Measurements from ENCODE around the gene FGF2. TPM values are rescaled to one million over a fixed set of nuclear protein-coding genes. Genes with fewer than 3 reads are reported as not detected.

Gene FGF2
- total RNA-seq, 2 experiments from 2014 or later, result not detected

DNA sequence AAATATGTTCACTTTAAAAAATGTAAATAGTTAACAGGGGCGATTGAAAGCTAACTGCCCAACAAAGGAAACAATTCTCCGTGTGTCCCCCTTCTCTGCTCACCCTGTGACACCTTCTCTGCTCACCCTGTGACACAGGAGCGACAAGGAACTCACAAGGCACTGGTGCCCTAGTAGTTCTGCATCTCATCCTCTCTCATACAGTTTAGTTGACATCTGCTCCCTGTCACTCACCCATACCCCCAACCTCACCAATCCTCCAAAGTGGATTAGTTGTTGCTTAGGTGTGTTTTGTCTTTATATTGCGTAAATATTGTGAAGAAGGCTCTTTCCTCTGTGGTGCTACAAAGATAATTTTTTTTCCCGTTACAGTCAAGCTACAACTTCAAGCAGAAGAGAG lies 49.3 kb downstream of the FGF2 start:
- DNase-seq (no peak), ATAC-seq (ENCODE audit: poor library complexity) (no peak)
- Histone ChIP-seq H3K4me3 (ENCODE audit: low read length) (no peak overlapping the region), H3K36me3 (ENCODE audit: insufficient read depth, low read length) (no peaks in the 10 kb centered on the region), H3K27me3 (ENCODE audit: control insufficient read depth in 1 of 2, insufficient read depth in 2 of 2, low read length in 2 of 2) (peaks cover 0 to 8% of the 10 kb centered on the region in 2 experiments), H3K27ac (ENCODE audit: low read depth in 1 of 2, low read length in 2 of 2) (no peak overlapping the region), H3K4me1 (ENCODE audit: insufficient read depth, low read length) (no peaks in the 10 kb centered on the region), H3K9me3 (ENCODE audit: control insufficient read depth in 1 of 2, insufficient read depth in 1 of 2, low read length in 2 of 2) (peaks cover 0 to 10% of the 10 kb centered on the region in 2 experiments)
- H3K4me1 Mint-ChIP-seq (ENCODE audit: low read depth), result no peaks in the 10 kb centered on the region
- ChIA-PET POLR2A (no interaction called here), CTCF (no interaction called here)
- H3K36me3 Mint-ChIP-seq (ENCODE audit: low read depth), result no peaks in the 10 kb centered on the region
- H3K4me3 Mint-ChIP-seq, result no peak overlapping the region
- TF ChIP-seq, protein P1, sequence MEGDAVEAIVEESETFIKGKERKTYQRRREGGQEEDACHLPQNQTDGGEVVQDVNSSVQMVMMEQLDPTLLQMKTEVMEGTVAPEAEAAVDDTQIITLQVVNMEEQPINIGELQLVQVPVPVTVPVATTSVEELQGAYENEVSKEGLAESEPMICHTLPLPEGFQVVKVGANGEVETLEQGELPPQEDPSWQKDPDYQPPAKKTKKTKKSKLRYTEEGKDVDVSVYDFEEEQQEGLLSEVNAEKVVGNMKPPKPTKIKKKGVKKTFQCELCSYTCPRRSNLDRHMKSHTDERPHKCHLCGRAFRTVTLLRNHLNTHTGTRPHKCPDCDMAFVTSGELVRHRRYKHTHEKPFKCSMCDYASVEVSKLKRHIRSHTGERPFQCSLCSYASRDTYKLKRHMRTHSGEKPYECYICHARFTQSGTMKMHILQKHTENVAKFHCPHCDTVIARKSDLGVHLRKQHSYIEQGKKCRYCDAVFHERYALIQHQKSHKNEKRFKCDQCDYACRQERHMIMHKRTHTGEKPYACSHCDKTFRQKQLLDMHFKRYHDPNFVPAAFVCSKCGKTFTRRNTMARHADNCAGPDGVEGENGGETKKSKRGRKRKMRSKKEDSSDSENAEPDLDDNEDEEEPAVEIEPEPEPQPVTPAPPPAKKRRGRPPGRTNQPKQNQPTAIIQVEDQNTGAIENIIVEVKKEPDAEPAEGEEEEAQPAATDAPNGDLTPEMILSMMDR (IDR thresholded peaks at IDR 0.05), result no peak
- H3K27ac Mint-ChIP-seq, result no peak overlapping the region
- H3K9me3 Mint-ChIP-seq, result peaks cover 2% of the 10 kb centered on the region
- intact Hi-C loops (cut with DNase I, micrococcal nuclease), result no loop called here
- peaks cover 42% of the 10 kb centered on the region for H3K27me3 Mint-ChIP-seq

DNA sequence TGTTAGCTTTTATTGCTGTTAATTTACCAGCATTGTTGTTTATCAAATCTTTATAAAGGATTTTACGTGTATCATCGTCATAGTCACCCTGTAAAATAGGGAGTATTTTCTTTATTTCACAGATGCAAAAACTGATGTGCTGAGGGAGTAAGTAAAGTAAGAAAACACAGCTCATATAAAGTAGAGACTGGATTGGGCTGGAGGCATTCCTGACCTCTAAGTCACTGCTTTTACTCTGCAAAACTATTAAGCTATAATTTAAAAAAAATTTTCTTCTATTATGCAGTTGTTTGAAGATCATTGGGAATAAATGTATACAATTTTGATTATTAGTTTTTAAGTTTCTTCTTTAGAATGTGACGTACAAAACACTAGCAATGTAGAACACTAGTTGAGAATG lies 49.8 kb downstream of the FGF2 start:
- H3K36me3 ChIP-seq (ENCODE audit: insufficient read depth, low read length), result no peaks in the 10 kb centered on the region
- H3K4me3 ChIP-seq (ENCODE audit: low read length), result no peak overlapping the region
- Mint-ChIP-seq H3K4me1 (ENCODE audit: low read depth) (no peaks in the 10 kb centered on the region), H3K27me3 (peaks cover 37% of the 10 kb centered on the region), H3K9me3 (peaks cover 5% of the 10 kb centered on the region), H3K27ac (no peak overlapping the region), H3K4me3 (no peak overlapping the region), H3K36me3 (ENCODE audit: low read depth) (no peaks in the 10 kb centered on the region)
- intact Hi-C loops (cut with DNase I, micrococcal nuclease), result no loop called here
- DNase-seq, result no peak
- no peaks in the 10 kb centered on the region for H3K4me1 ChIP-seq (ENCODE audit: insufficient read depth, low read length)
- peaks cover 0 to 8% of the 10 kb centered on the region in 2 experiments for H3K27me3 ChIP-seq (ENCODE audit: control insufficient read depth in 1 of 2, insufficient read depth in 2 of 2, low read length in 2 of 2)
- H3K9me3 ChIP-seq (ENCODE audit: control insufficient read depth in 1 of 2, insufficient read depth in 1 of 2, low read length in 2 of 2), result peaks cover 0 to 10% of the 10 kb centered on the region in 2 experiments
- POLR2A ChIA-PET, result no interaction called here
- CTCF ChIA-PET, result no interaction called here
- TF ChIP-seq, protein P1 (IDR thresholded peaks at IDR 0.05), result no peak
- H3K27ac ChIP-seq (ENCODE audit: low read depth in 1 of 2, low read length in 2 of 2), result no peak overlapping the region
- no peak for ATAC-seq (ENCODE audit: poor library complexity)

DNA sequence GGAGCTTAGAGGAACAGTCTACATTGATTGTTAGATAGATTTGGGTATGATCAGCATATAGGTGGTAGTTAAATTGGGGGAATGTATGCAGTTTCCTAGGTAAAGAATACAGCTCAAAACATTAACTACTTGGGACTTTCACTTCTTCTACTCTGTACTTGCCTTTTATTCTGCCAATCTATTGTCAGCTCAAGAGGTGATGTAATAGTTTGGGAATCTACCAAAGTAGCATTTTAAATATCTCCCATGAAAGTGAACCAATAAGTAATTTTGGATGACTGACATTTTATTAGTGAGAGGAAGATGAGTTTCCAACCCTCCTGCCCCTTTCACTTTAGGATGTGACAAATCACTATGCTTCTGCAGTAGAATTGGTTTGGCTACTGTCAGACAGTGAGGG lies 52.4 kb downstream of the FGF2 start:
- no peaks in the 10 kb centered on the region for H3K4me1 Mint-ChIP-seq (ENCODE audit: low read depth)
- H3K27ac Mint-ChIP-seq, result no peak overlapping the region
- H3K36me3 Mint-ChIP-seq (ENCODE audit: low read depth), result no peaks in the 10 kb centered on the region
- no peak overlapping the region for H3K4me3 Mint-ChIP-seq
- no peak for ATAC-seq (ENCODE audit: poor library complexity)
- peaks cover 12% of the 10 kb centered on the region for H3K27me3 Mint-ChIP-seq
- H3K36me3 ChIP-seq (ENCODE audit: insufficient read depth, low read length), result no peaks in the 10 kb centered on the region
- TF ChIP-seq, protein P1 (IDR thresholded peaks at IDR 0.05), result no peak
- intact Hi-C loops (cut with DNase I, micrococcal nuclease), result no loop called here
- peaks cover 6% of the 10 kb centered on the region for H3K9me3 Mint-ChIP-seq
- H3K27me3 ChIP-seq (ENCODE audit: control insufficient read depth in 1 of 2, insufficient read depth in 2 of 2, low read length in 2 of 2), result peaks cover 0 to 8% of the 10 kb centered on the region in 2 experiments
- no peaks in the 10 kb centered on the region for H3K4me1 ChIP-seq (ENCODE audit: insufficient read depth, low read length)
- DNase-seq, result no peak
- peaks cover 0 to 10% of the 10 kb centered on the region in 2 experiments for H3K9me3 ChIP-seq (ENCODE audit: control insufficient read depth in 1 of 2, insufficient read depth in 1 of 2, low read length in 2 of 2)
- no peak overlapping the region for H3K27ac ChIP-seq (ENCODE audit: low read depth in 1 of 2, low read length in 2 of 2)
- H3K4me3 ChIP-seq (ENCODE audit: low read length), result no peak overlapping the region
- ChIA-PET POLR2A (no interaction called here), CTCF (no interaction called here)

Data from CD4-positive, alpha-beta T cell (primary cell).